B cell (primary cell): ENCODE measurements around the gene PNPLA2.

ENCODE experiments used
- CTCF ChIP-seq: fragments of 200-600 bp; IDR thresholded peaks from one replicate; pipeline ENCODE4 v1.8.0; 2022; ENCODE audit warnings: antibody characterized with exemption, mild to moderate bottlenecking
- EZH2 ChIP-seq: IDR thresholded peaks from 2 replicates; pipeline ENCODE4 v1.6.1; 2012; ENCODE audit warnings: borderline replicate concordance, low read depth, mild to moderate bottlenecking, moderate library complexity, low read length; ENCODE audit not compliant: insufficient read depth, poor library complexity, severe bottlenecking

- TF ChIP-seq CTCF (no peak), EZH2 (no peak)
Observed at GRCh38 chr11:788953-789940, 29.5 kb upstream of the PNPLA2 start.
